ENCODE measurements around the gene IFNA4.

DNA sequence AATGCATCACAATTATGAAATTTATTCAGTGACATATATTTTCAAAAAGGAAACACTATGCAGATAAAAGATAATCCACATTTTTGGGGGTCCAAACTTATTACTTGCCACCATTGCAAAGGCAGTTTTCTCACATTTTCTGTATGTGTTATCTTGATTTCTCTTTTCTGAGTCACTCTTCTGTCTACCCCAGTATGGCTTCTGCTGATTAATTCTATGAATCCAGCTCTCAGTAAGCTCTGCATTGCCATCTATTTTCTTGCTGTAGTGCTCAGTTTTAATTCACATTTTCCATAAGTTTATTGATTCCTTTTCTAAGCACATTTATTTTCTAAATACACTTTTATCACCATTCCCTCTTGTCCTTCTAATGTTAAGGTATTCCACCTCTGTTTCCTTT lies 17.8 kb upstream of the IFNA4 start:
- TF ChIP-seq CTCF (conservative IDR thresholded peaks at IDR 0.05; ENCODE audit: low read depth, low read length), result no peak
- TF ChIP-seq EZH2 (IDR thresholded peaks at IDR 0.05; ENCODE audit: borderline replicate concordance, low read depth, low read length, poor library complexity, severe bottlenecking), result no peak

All from A673 (cell line).